ENCODE results near the gene AGFG1. TPM values are rescaled to one million over a fixed set of nuclear protein-coding genes. Genes with fewer than 3 reads are reported as not detected.
A peak's percentile ranks its signal among the peaks of the same experiment; 100 is the strongest.

AGFG1 gene
- total RNA-seq, 1 experiment from 2014 or later = 81.3 TPM

GRCh38 chr2:227491386-227491785 lies 19.4 kb downstream of the AGFG1 start:
- Mint-ChIP-seq H3K9me3 (no peaks in the 10 kb centered on the region; the same call in 1 of the 2 replicates), H3K4me3 (no peak overlapping the region), H3K27me3 (ENCODE audit: low read depth) (no peaks in the 10 kb centered on the region), H3K4me1 (peaks cover 26% of the 10 kb centered on the region), H3K27ac (no peak overlapping the region), H3K36me3 (peaks cover 10% of the 10 kb centered on the region; the same call in 1 of the 2 replicates)
- POLR2A ChIA-PET = no interaction called here
- no peak for DNase-seq (ENCODE audit: low spot score)
- ATAC-seq = no peak
- CTCF ChIA-PET = no interaction called here
- TF ChIP-seq PRRX2 (CRISPR knock-in tag; IDR thresholded peaks at IDR 0.05) (no peak), ZNF416 (CRISPR knock-in tag; IDR thresholded peaks at IDR 0.05) (no peak), IRF1 (CRISPR knock-in tag; IDR thresholded peaks at IDR 0.05) (no peak), FOXK1 (CRISPR knock-in tag; IDR thresholded peaks at IDR 0.05) (no peak), EMX1 (CRISPR knock-in tag; IDR thresholded peaks at IDR 0.05) (no peak), NR2C2 (CRISPR knock-in tag; IDR thresholded peaks at IDR 0.05) (no peak), ZNF671 (CRISPR knock-in tag; IDR thresholded peaks at IDR 0.05) (no peak), RELA (CRISPR knock-in tag; IDR thresholded peaks at IDR 0.05; ENCODE audit: borderline replicate concordance) (no peak)
- TF ChIP-seq, protein P1, sequence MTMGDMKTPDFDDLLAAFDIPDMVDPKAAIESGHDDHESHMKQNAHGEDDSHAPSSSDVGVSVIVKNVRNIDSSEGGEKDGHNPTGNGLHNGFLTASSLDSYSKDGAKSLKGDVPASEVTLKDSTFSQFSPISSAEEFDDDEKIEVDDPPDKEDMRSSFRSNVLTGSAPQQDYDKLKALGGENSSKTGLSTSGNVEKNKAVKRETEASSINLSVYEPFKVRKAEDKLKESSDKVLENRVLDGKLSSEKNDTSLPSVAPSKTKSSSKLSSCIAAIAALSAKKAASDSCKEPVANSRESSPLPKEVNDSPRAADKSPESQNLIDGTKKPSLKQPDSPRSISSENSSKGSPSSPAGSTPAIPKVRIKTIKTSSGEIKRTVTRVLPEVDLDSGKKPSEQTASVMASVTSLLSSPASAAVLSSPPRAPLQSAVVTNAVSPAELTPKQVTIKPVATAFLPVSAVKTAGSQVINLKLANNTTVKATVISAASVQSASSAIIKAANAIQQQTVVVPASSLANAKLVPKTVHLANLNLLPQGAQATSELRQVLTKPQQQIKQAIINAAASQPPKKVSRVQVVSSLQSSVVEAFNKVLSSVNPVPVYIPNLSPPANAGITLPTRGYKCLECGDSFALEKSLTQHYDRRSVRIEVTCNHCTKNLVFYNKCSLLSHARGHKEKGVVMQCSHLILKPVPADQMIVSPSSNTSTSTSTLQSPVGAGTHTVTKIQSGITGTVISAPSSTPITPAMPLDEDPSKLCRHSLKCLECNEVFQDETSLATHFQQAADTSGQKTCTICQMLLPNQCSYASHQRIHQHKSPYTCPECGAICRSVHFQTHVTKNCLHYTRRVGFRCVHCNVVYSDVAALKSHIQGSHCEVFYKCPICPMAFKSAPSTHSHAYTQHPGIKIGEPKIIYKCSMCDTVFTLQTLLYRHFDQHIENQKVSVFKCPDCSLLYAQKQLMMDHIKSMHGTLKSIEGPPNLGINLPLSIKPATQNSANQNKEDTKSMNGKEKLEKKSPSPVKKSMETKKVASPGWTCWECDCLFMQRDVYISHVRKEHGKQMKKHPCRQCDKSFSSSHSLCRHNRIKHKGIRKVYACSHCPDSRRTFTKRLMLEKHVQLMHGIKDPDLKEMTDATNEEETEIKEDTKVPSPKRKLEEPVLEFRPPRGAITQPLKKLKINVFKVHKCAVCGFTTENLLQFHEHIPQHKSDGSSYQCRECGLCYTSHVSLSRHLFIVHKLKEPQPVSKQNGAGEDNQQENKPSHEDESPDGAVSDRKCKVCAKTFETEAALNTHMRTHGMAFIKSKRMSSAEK (CRISPR knock-in tag; IDR thresholded peaks at IDR 0.05; ENCODE audit: borderline replicate concordance) = no peak
- TF ChIP-seq, protein P2, sequence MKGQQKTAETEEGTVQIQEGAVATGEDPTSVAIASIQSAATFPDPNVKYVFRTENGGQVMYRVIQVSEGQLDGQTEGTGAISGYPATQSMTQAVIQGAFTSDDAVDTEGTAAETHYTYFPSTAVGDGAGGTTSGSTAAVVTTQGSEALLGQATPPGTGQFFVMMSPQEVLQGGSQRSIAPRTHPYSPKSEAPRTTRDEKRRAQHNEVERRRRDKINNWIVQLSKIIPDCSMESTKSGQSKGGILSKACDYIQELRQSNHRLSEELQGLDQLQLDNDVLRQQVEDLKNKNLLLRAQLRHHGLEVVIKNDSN (CRISPR knock-in tag; IDR thresholded peaks at IDR 0.05) = no peak

DNA sequence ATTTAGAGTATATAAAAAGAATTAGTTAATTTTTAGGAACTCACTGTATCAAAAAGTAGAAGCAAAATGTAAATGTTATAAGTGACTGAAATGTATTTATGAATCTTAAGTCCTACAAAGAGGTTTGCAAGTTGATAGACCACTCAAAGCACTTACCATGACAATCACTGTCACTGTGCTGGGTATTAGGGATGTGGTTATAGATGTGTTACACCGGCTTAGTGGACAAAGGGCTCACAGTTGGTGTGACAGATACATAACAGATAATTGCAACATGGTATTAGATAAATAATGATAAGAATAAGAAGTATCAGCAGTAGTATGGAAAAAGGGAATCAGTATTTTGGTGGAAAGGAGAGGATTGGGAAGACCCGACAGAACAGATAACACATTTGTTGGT lies 21.6 kb downstream of the AGFG1 start:
- TF ChIP-seq OVOL2 (CRISPR knock-in tag; IDR thresholded peaks at IDR 0.05; ENCODE audit: borderline replicate concordance) (no peak), JUN (CRISPR knock-in tag; IDR thresholded peaks at IDR 0.05) (no peak), SOX15 (CRISPR knock-in tag; IDR thresholded peaks at IDR 0.05) (no peak), ZMAT4 (CRISPR knock-in tag; IDR thresholded peaks at IDR 0.05) (no peak)
- no peak for ATAC-seq
- H3K36me3 Mint-ChIP-seq = peaks cover 10% of the 10 kb centered on the region; the same call in 1 of the 2 replicates
- H3K4me3 Mint-ChIP-seq = no peak overlapping the region
- peak overlapping the region; percentile 58; the same call in 1 of the 2 replicates for H3K27ac Mint-ChIP-seq
- no peaks in the 10 kb centered on the region for H3K27me3 Mint-ChIP-seq (ENCODE audit: low read depth)
- ChIA-PET CTCF (no interaction called here), POLR2A (no interaction called here)
- no peaks in the 10 kb centered on the region; the same call in 1 of the 2 replicates for H3K9me3 Mint-ChIP-seq
- peaks cover 33% of the 10 kb centered on the region for H3K4me1 Mint-ChIP-seq
- no peak for DNase-seq (ENCODE audit: low spot score)

- Mint-ChIP-seq H3K27me3 (ENCODE audit: low read depth) (no peaks in the 10 kb centered on the region), H3K36me3 (peaks cover 15% of the 10 kb centered on the region), H3K27ac (no peak overlapping the region), H3K4me1 (peaks cover 36% of the 10 kb centered on the region), H3K9me3 (no peaks in the 10 kb centered on the region), H3K4me3 (no peak overlapping the region)
- CTCF ChIA-PET = no interaction called here
- TF ChIP-seq, protein P3, sequence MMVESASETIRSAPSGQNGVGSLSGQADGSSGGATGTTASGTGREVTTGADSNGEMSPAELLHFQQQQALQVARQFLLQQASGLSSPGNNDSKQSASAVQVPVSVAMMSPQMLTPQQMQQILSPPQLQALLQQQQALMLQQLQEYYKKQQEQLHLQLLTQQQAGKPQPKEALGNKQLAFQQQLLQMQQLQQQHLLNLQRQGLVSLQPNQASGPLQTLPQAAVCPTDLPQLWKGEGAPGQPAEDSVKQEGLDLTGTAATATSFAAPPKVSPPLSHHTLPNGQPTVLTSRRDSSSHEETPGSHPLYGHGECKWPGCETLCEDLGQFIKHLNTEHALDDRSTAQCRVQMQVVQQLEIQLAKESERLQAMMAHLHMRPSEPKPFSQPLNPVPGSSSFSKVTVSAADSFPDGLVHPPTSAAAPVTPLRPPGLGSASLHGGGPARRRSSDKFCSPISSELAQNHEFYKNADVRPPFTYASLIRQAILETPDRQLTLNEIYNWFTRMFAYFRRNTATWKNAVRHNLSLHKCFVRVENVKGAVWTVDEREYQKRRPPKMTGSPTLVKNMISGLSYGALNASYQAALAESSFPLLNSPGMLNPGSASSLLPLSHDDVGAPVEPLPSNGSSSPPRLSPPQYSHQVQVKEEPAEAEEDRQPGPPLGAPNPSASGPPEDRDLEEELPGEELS (CRISPR knock-in tag; IDR thresholded peaks at IDR 0.05) = no peak
- TF ChIP-seq SOX15 (CRISPR knock-in tag; IDR thresholded peaks at IDR 0.05) (no peak), ZNF121 (CRISPR knock-in tag; IDR thresholded peaks at IDR 0.05) (no peak), ZNF317 (CRISPR knock-in tag; IDR thresholded peaks at IDR 0.05; ENCODE audit: borderline replicate concordance, low read depth) (no peak), ZNF671 (CRISPR knock-in tag; IDR thresholded peaks at IDR 0.05) (no peak), E2F4 (CRISPR knock-in tag; IDR thresholded peaks at IDR 0.05; ENCODE audit: borderline replicate concordance, low read depth) (no peak), ZNF396 (CRISPR knock-in tag; IDR thresholded peaks at IDR 0.05; ENCODE audit: borderline replicate concordance) (no peak), EMX1 (CRISPR knock-in tag; IDR thresholded peaks at IDR 0.05) (no peak), TCF7 (CRISPR knock-in tag; IDR thresholded peaks at IDR 0.05; ENCODE audit: low read depth) (no peak)
- DNase-seq (ENCODE audit: low spot score) (no peak), ATAC-seq (no peak)
- POLR2A ChIA-PET = no interaction called here
Measured at GRCh38 chr2:227497158-227497557, 25.2 kb downstream of the AGFG1 start.
